Measurements from ENCODE around the gene NCEH1. TPM values are rescaled to one million over a fixed set of nuclear protein-coding genes. Genes with fewer than 3 reads are reported as not detected.

The NCEH1 gene
- polyA plus RNA-seq, 1 of the 3 experiments (the other 2 are of a cell fraction): 7.5 TPM

DNA sequence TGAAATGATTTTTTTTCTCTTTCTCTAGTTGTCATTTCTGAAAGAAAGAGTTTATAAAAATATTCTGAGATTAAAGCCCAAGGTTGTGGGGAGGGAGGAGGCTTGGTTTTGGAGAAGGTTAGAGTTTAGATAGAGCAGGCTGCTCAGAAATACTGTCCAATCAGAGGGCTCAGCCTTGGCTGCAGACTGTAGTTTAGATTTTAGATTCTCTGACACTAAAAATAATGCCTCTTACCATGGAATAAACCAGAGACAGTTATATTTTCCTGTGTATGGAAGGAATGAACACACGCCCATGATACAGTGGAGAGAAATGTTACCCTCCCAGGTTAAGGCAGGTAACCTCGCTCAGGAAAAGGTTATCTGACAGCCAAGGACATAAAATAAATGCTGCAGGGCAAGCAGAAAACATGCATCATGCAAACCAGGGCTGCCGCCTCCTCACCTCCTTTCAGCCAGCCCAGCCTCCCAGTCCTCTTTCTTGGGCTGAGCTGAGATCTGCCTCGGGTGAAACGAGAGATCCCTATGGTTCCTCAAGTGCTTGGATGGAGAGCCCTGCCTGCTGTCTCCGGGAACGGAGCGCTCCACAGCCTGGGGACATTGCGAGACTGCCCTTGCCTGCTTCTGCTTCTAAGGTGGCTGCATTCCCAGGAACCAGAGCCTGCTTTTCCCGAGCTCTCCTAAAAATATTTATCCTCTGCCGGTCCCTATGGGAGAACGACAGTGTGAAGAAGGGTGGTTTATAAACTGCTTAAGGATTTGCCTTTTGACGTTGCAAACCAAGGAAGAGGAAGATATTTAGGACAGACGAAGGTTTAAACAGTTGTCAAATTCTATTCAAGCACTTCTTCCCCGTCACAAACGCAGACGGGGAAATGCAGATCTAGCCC is 848 bp downstream of the NCEH1 start:
- 2% methylated on average over 14 of the region's 17 CpGs for WGBS (ENCODE audit: low lambda C conversion rate)
- ChIA-PET POLR2A (no interaction called here), CTCF (interaction anchor here (0.8 to 2.9 kb wide), 14 partner anchors 9 to 57 kb away, joined by 3 to 18 read pairs (median 4); partner anchors contain the start of gene ECT2)
- TF ChIP-seq NRF1 (IDR thresholded peaks at IDR 0.05; ENCODE audit: low read depth, low read length) (no peak), JUND (IDR thresholded peaks at IDR 0.05) (no peak), RAD21 (IDR thresholded peaks at IDR 0.05; ENCODE audit: low read length) (no peak), RCOR1 (IDR thresholded peaks at IDR 0.05; ENCODE audit: low read length) (no peak), NFIC (IDR thresholded peaks at IDR 0.05; ENCODE audit: borderline replicate concordance) (no peak), CHD2 (IDR thresholded peaks at IDR 0.05; ENCODE audit: low read length, partially characterized antibody) (no peak), CTCF (IDR thresholded peaks at IDR 0.05) (no peak), FOSL2 (IDR thresholded peaks at IDR 0.05; ENCODE audit: borderline replicate concordance, low read depth) (no peak), MEF2A (IDR thresholded peaks at IDR 0.05; ENCODE audit: borderline replicate concordance, low read depth) (no peak), TAF1 (IDR thresholded peaks at IDR 0.05; ENCODE audit: borderline replicate concordance, low read depth, low read length) (no peak), TEAD4 (IDR thresholded peaks at IDR 0.05; ENCODE audit: borderline replicate concordance, insufficient read depth) (no peak), TCF12 (IDR thresholded peaks at IDR 0.05) (no peak), GATA2 (CRISPR knock-in tag; IDR thresholded peaks at IDR 0.05) (no peak), REST (IDR thresholded peaks at IDR 0.05; ENCODE audit: low read depth, low read length) (no peak), EZH2phosphoT487 (IDR thresholded peaks at IDR 0.05; ENCODE audit: borderline replicate concordance, low read depth) (no peak), POLR2AphosphoS5 (IDR thresholded peaks at IDR 0.05; ENCODE audit: low read depth, low read length) (no peak), IRF3 (IDR thresholded peaks at IDR 0.05; ENCODE audit: low read depth, low read length) (no peak), YY1 (IDR thresholded peaks at IDR 0.05; ENCODE audit: low read depth) (no peak), RFX5 (IDR thresholded peaks at IDR 0.05; ENCODE audit: low read length) (no peak)
- H3K27me3 ChIP-seq (ENCODE audit: insufficient read depth): no peaks in the 10 kb centered on the region
- no peaks in the 10 kb centered on the region for H4K20me1 ChIP-seq (ENCODE audit: insufficient read depth)
- H3F3A ChIP-seq (replicated peaks; ENCODE audit: insufficient read depth): peaks cover 14% of the 10 kb centered on the region
- DNase-seq: peak; percentile 44
- peak overlapping the region; percentile 85 to 96 for H3K27ac ChIP-seq (ENCODE audit: low read depth in 2 of 2, low read length in 1 of 2)
- H3K9ac ChIP-seq: peak overlapping the region; percentile 90
- no peaks in the 10 kb centered on the region for H3K9me3 ChIP-seq
- peaks cover 0 to 7% of the 10 kb centered on the region in 2 experiments; a peak in 2 of 4 replicates for H3K4me1 ChIP-seq (ENCODE audit: control insufficient read depth in 1 of 2, insufficient read depth in 2 of 2, low read depth in 1 of 2, low read length in 1 of 2)
- peak overlapping the region; percentile 78 for H3K4me2 ChIP-seq
- H3K4me3 ChIP-seq (ENCODE audit: low read depth in 2 of 2, low read length in 1 of 2): peak overlapping the region; percentile 91 to 93
- H3K9me2 ChIP-seq: no peaks in the 10 kb centered on the region
- peak overlapping the region; percentile 89 for H2AFZ ChIP-seq (ENCODE audit: low read depth)
- peaks cover 54% of the 10 kb centered on the region for H3K79me2 ChIP-seq (ENCODE audit: insufficient read depth)
- H3K36me3 ChIP-seq (replicated peaks in 1 of 2; ENCODE audit: control insufficient read depth in 1 of 2, insufficient read depth in 2 of 2, low read length in 1 of 2): no peaks in the 10 kb centered on the region
